Stimulated activated CD4-positive, alpha-beta T cell treated with anti-CD3 and anti-CD28 coated beads, Interleukin-2, amount 100 ng/mL, for 4 hours (primary cell): ENCODE results near the gene PITPNC1.
"Not testable (repeated sequence)": the region's sequence is repeated elsewhere in the genome, so short reads cannot be mapped to it uniquely, and the experiment has no call there.

ENCODE experiments used
- DNase-seq: peaks from one replicate; pipeline ENCODE4 v3.0.0-alpha.2; 2020; ENCODE audit warnings: low read depth

PITPNC1 gene

DNA sequence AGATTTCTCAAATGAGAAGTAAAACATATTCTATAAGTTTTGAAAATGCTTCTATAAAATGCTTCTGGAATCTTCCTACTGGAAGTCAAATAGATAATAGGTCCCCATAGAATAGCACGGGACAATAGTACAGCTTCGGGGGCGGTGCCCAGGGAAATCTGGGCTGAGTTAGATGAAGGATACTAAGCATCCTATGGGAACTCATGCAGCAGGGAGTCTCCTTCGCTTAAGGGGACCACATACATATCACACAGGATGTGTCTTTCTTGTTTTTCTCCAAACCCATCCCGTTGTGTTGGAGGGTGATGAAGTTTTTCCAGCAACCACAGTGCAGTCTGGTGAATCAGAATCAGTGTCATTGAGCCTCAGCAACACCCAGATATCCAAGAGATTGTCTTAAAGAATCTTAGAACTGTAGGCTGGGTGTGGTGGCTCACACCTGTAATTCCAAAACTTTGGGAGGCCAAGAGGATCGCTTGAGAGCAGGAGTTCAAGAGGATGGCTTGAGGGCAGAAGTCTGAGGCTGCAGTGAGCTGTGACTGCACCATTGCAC lies 84.2 kb downstream of the PITPNC1 start:
- peak; percentile 29 for DNase-seq

DNA sequence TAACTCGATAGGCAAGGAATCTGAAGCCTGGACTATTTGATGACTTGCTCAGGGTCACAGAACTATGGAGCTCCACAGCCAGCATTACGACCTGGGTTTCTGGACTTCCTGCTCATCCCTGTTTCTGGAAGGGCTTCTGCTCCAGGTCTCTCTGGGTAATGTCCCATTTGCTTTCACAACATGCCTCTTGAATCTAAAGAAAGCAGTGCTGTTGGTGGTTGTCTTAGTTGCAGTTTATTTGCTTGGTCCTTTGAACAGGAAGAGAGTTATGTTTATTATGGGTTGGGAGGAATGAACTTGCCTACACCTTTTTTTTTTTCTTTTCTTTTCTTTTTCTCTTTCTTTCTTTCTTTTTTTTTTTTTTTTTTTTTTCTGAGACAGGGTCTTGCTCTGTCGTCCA lies 84.8 kb downstream of the PITPNC1 start:
- no peak for DNase-seq

DNA sequence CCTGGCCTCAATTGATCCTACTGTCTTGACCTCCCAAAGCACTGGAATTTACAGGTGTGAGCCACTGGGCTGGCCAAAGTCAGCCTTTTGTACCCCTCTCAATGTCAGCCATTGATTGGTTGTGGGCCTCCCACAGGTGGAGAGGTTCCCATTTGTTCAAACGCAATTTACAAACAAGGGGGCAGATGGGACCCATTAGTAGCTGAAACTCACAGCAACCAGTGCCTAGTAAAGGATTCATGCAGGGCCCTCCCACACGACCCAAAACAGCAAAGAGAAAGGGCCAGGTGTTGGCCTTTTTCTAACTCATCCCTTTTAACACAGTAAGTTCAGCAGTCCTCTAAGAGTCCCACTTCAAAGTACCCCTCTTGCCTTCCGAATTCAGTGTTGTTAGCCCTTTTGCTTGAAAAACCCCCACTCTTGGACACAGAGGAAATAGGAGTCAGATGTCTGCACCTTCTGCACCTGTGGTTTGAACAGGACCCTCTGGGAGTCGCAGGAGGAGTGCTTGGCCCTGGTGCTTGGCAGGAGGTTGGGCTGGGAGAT lies 89.2 kb downstream of the PITPNC1 start:
- no peak for DNase-seq

DNA sequence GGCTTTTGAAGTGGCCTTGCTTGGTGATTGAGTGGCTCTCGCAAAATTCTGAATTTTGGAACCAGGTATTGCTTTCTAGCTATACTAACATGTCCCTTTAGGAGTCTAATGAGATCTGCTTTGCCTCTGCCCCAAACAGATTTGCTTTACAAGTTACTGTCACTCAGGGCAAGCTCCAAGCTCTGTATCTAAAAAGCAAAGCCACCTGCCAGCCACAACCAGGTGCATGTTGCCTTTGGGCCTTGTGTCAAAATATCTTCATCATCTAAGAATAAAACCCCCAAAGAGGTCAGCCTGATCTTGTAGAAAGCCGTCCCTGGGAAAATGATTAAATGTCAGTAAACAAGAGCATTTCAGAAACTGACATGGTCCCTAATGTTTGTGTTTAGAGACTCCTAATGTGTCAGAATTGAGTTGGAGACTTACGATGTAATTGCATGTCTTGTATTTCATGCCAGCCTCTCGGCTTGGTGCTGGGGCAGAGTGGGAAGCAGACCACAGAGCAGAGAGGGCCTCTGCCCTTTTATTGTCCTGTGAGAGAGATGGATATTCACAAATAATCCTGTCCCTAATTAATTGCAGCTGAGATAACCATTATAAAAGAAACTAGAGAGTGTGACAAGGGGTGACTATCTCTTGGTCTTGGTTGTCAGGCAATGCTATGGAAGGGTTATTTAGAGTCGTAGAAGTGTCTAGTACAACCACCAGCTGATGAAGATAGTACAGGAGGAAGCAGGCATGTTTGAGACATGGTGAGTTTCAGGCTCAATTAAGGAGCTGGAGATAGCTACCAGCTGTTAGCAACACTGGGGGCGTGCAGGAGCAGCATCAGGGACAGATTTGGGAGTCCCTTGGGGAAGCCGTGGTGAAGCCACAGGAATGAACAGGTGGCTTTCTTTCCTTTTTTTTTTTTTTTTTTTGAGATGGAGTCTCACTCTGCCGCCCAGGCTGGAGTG lies 90.7 kb downstream of the PITPNC1 start:
- no peak for DNase-seq

DNA sequence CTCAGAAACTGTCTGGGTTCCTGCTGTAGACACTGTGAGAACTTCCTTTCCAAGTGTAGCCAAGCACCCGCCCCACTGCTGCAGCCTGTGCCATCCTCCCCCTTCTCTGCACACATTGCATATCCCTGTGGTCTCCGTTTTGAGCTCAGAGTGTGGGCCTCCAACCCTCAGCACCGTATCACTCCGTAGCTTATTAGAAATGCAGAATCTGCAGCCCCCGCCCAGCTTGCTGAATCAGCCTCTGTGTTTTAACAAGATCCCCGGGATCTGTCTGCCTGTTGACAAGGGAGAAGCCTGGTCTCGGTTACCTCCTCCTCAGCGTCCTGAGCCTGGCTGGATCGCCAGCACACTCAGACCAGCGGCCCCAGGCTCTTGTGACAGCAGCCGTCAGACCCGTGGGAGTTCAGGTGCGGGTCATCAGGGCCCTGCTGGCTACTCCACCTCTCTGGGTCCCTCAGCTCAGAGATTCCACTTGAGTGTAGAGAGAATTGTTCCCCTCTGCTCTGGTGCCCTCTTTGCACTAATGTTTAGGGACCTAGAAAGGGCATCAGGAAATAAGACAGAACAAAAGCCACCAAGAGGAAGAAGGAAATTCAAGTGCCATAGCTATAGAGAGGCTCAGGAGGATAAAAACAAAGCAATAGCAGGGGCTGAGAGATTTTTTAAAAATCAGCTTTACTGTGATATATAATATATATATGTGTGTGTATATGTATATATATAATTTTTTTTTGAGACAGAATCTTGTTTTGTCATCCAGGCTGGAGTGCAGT lies 92.3 kb downstream of the PITPNC1 start:
- no peak for DNase-seq

DNA sequence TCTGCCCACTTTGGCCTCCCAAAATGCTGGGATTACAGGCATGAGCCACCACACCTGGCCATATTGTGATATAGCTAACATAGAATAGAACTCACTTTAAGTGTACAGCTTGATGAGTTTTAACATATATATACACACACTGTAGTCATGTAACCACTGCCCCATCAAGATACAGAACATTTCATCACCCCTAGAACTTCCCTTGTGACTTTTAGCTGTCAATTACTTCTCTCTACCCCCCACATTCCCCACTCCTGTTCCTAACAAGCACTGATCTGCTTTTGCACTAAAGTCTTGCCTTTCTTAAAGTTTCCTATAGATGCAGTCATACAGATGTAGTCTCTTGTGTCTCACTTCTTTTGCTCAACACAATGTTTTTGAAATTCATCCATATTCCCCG lies 93.1 kb downstream of the PITPNC1 start:
- no peak for DNase-seq

DNA sequence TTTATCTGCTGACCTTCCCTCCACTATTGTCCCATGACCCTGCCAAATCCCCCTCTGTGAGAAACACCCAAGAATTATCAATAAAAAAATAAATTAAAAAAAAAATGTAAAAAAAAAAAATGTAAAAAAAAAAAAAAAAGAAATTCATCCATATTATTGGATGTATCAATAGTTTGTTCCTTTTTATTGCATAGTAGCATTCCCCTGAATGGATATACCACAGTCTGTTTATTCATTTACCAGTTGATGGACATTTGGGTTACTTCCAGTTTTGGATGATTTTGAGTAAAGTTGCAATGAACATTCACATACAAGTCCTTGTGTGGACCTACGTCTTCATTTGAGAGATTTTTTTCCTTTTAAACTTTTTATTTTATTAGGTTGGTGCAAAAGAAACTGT lies 94.0 kb downstream of the PITPNC1 start:
- no peak for DNase-seq

DNA sequence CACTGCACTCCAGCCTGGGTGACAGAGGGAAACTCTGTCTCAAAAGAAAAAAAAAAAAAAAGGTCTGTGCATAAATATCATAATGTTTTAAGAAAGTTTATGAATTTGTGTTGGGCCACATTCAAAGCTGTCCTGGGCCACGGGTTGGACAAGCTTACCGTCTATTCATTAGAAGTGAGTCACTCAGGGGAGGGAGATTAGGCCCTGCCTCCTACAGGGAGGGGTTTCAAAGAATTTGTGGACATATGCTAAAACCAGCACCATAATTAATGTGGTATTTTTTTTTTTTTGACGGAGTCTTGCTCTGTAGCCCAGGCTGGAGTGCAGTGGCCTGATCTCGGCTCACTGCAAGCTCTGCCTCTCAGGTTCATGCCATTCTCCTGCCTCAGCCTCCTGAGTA lies 95.5 kb downstream of the PITPNC1 start:
- not testable (repeated sequence) for DNase-seq

DNA sequence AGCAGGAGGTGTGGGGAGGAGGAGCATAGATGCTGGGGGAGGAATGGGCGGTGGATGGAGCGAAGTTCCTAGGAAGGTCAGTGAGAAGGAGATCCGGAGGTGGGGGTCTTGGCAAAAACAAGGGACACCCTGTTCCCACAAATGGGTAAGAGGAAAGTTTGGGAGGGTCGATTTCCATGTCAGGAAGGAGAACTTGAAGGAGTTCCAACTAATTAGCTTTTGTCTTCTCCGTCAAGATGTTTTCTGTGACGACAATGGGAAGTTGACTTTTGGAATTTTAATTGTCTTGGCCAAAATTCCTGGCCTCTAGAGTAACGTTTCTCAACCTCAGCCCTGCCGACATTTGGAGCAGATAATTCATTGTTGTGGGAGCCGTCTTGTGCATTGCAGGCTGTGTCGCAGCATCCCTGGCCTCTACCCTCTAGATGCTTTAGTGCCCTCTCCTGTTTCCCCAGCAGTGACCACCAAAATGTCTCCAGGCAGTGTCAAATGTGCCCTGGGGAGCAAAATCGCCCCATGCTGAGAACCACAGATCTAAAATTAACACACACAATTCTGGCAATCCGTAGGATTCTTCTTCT lies 97.1 kb downstream of the PITPNC1 start:
- DNase-seq, result no peak

DNA sequence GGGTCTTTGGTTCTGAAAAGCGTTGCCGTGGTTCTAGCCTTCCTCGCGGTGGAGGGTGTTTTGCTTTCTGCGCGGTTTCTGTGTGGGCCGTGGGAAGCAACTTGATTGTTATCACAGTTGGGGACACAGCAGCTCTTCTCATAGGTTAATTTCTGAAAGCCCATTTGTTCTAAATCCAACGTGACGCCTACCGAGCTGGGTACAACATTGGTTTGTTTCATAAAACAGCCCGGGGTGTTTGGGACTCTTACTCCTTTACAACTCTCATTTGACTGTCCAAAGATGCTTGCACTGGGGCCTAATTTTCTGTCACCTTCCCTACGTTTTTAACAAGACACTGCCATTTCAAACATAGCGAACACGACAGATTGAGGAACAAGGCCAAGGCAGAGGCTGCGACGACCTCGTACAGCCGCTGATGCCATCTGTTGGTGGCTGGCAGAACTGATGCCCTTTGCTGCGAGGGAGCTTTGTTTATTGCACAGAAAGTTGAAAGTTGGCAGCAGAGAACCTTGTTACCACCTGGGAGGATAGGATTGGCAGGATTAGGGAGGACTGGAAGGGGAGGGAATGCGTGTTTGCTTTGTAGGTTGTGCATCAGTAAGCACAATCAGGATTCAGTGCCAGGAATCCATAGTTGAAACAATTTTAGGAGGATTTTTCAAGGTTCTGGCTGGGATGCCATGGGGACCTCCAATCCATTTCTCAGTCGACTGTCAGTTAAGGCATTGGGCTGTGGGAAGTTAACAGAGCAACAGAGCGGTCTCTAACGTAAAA lies 98.3 kb downstream of the PITPNC1 start:
- peak; percentile 81 for DNase-seq

DNA sequence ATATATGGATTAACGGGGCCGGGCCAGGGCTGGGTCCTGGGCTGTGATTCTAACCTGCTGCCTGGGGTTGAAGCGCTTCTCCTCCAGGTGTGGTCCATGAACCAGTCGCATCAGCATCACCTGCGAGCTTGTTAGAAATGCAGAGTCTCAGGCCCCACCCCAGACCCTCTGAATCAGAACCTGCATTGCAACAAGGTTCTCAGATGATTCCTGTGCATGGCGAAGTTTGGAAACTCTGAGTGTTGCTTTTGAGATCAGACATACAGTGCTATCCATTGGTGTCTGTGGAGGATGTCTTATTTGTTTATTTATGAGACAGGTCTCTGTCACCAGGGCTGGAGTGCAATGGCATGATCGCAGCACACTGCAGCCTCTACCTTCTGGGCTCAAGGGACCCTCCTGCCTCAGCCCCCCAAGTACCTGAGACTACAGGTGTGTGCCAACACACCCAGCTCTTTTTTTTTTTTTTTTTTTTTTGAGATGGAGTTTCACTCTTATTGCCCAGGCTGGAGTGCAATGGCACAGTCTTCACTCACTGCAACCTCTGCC lies 99.8 kb downstream of the PITPNC1 start:
- no peak for DNase-seq

DNA sequence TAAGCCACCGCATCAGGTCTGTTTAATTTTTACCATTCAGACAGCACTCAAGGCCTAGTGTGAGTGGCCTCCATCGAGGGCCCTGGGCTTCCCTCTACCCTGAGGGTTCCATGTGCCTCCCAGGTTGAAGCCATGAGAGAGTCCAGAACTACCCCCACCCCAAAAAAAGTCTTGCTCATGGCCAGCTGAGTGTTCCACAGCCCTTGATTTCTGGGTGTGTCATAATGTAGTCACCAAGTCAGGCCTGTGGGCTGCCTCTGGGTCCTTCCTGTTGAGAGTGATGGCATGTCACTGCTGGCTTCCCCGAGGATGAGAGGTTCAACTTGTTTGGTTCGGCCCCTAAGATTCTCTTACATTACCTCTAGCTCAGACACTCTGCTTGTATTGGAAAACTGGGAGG lies 100.6 kb downstream of the PITPNC1 start:
- DNase-seq, result peak; percentile 46

DNA sequence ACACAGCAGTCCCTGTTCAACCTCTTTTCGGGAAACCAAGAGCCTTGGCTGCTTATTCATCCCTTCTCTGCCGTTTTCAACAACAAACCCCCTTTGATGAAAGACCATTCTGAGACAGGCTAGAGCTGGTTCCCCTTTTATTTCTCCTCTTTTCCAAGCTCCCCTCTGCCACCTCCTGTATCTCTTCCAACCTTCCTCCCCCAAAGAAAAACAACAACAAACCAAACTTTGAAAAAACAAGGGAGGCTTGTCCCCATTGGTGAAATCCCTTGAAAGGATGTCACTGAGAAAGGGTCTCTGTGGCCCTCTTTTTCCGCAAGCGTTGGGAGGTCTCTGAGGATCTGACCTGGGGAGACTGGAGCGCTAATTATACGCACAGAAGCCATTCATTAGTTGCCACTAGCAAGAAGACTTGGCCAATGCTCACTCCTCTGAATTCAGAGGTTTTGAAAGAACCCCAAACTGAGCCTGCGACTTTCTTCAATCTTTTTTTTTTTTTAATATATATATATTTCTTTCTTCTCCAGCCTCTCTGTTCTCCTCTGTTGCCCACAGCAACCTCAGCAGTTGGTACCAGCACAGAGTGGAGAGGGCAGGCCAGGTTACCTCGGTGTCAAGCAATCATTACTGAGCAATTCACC lies 101.4 kb downstream of the PITPNC1 start:
- DNase-seq, result no peak

DNA sequence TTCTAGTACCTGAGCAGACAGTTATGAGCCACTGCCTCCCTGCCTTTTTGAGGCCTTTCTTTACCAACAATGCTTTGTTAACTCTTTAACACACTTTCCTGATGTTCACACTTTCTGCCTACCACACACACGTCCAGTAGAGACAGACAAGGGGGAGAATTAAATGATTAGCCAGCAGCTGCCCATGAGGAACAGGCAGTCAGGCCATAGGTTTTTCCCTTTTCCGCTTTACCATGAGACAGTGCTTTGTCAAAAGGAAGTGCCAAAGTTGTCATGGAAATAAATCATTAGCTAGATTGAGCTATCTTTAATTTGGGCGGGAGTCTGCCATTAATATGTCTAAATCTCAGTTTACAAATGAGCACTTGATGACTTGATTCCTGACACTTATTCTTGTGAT lies 102.1 kb downstream of the PITPNC1 start:
- no peak for DNase-seq

DNA sequence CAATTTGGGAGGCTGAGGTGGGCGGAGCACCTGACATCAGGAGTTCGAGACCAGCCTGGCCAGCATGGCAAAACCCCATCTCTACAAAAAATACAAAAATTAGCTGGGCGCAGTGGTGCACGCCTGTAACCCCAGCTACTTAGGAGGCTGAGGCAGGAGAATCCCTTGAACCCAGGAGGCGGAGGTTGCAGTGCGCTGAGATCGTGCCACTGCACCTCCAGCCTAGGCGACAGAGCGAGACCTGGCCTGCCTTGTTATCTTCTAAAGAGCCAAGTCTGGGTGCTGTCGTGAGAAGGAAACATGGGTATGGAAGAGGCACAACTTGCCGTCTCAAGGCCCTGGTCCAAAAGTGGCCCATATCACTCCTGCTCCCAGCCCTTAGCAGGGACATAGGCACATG lies 103.9 kb downstream of the PITPNC1 start:
- DNase-seq, result not testable (repeated sequence)

DNA sequence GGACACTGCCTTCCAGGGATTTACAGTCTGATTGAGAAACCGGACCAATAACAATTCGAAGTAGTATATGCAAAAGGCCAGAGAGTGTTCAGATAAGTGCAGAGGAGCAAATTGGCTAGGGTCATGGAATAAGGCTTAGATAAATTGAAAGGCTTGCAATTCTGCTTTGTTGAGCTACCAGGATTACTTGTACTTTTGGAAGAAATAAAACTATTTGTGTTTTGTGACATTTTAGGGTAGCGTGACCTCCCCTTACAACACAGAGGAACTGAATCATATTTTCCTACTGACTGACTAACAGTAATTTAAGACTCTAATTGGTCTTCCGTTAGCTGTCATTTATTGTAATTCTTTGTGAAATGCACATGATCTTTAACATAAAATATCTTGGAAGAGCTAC lies 104.7 kb downstream of the PITPNC1 start:
- DNase-seq, result no peak

DNA sequence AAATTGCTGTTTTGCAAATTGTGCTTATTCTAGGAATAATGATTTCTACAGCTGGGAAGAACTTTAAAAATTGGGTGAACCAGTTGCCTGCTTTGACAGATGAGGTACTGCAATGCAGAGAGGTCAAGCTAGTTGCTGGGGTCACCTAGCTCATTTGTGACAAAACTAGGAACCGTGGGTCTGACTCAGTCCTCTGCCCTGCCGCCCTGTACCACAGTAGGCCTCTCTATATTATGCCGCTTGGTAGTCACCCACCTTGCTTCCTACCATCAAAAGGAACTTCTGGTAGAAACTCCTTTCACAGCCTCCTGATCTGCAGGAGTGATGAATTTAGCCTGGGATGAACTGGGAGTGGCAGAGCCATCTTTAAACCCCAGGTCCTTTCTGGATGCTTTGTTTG lies 105.7 kb downstream of the PITPNC1 start:
- DNase-seq, result no peak

DNA sequence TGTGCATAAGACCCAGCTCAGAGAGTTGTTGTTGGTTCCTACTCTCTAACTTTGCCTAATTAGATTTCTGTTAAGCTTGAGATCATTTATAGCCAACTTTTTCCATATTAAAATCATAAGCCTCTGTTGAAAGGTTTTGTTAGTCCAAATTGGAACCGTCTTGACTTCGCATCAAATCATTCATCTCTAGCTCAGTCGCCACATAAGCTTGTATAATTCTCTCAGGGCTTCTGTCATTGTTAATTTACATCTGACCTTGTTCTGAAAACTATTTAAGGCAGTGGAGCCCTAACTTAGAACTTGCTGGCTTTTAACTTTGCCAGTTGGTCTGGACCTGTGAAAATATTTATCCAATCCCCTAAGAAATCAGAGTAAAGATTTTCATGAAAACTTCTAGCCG lies 107.2 kb downstream of the PITPNC1 start:
- DNase-seq, result no peak

DNA sequence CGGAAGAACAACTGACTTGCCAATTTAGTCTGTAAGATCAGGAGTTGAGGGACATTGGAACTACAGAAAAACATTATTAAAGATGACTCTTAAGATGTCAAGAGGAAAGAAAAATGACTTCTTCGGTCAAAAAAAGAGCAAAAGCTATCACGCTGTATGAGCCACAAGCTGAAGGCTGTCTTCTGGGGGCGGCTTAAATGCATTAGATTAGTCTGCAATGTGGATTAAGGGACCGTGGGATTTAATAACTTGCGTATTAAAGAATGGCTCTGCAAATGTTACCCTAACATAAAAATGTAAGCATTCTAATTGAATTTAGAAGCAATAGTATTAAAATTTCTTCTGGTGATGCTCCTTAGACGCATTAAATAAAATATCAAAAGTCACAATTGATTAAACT lies 108.6 kb downstream of the PITPNC1 start:
- no peak for DNase-seq

DNA sequence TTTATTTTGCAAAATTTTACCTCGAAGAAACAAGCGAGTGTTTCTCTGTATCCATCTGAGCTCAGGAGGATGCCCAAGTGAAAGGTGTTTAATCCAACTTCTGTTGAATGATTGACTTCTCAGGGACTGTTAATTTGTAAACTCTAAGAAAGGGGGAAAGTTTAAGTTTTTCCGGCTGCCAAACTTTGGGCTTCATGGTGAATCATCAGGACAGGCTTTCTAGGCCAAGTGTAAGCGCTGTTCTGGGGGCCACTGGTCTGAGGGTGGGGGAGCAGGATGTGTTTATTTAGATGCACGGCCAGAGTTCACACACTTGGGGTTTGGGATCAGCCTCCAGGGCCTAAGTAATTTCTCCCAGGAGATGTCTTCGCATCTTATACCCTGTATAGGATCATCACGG lies 110.4 kb downstream of the PITPNC1 start:
- DNase-seq, result no peak

DNA sequence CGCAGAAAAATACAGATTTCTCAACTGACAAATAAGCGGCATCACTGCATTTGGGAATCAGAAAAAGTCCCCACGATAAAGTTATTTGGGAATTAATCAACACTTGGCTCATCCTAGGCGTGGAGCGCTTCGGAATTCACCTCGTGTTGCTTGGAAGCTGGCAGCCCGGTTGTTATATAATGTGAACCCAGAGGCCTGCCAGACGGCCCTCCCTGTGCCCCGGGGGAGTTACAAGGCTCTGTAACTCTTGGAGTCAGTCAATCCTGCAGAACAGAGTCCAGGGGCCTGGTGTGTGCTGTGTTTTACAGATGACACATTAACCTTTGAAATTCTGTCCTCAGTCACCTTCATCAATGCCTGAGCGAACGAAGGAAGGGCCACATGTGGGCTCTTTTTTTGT lies 111.1 kb downstream of the PITPNC1 start:
- DNase-seq, result no peak
